H9 (cell line): ENCODE measurements around the gene CEP152. TPM values are rescaled to one million over a fixed set of nuclear protein-coding genes. Genes with fewer than 3 reads are reported as not detected.

Experiments
- DNase-seq: peaks from one replicate; pipeline ENCODE4 v3.0.0-alpha.2; 2017
- H2AFZ ChIP-seq: one replicate; pipeline ENCODE4 v1.6.1; 2013; ENCODE audit warnings: mild to moderate bottlenecking, low read length, control low read depth, moderate library complexity
- H2AK5ac ChIP-seq: 2 replicates; pipeline ENCODE4 v1.6.1; 2013; ENCODE audit warnings: low read length, control low read depth, mixed read lengths; ENCODE audit not compliant: insufficient read length
- H2BK120ac ChIP-seq: one replicate; pipeline ENCODE4 v1.6.1; 2013; ENCODE audit warnings: low read depth, mild to moderate bottlenecking, low read length, control low read depth, inconsistent platforms; ENCODE audit not compliant: poor library complexity, severe bottlenecking
- H2BK12ac ChIP-seq: 2 replicates; pipeline ENCODE4 v1.6.1; 2013; ENCODE audit warnings: low read length, control low read depth, mixed read lengths, low read depth; ENCODE audit not compliant: insufficient read length
- H2BK15ac ChIP-seq: 2 replicates; pipeline ENCODE4 v1.6.1; 2013; ENCODE audit warnings: low read depth, low read length, control low read depth
- H2BK20ac ChIP-seq: one replicate; pipeline ENCODE4 v1.6.1; 2013; ENCODE audit warnings: low read depth, mild to moderate bottlenecking, low read length, control low read depth, inconsistent platforms; ENCODE audit not compliant: poor library complexity, severe bottlenecking
- H2BK5ac ChIP-seq: 2 replicates; pipeline ENCODE4 v1.6.1; 2013; ENCODE audit warnings: low read length, control low read depth, mixed read lengths; ENCODE audit not compliant: insufficient read length
- H3K14ac ChIP-seq: 2 replicates; pipeline ENCODE4 v1.6.1; 2013; ENCODE audit warnings: low read length, control low read depth; ENCODE audit not compliant: insufficient read depth
- H3K18ac ChIP-seq: 2 replicates; pipeline ENCODE4 v1.6.1; 2013; ENCODE audit warnings: low read depth, mild to moderate bottlenecking, mixed read lengths, low read length, control low read depth; ENCODE audit not compliant: insufficient read length
- H3K23ac ChIP-seq: 2 replicates; pipeline ENCODE4 v1.6.1; 2013; ENCODE audit warnings: low read length, control low read depth, mixed read lengths, low read depth; ENCODE audit not compliant: insufficient read length
- H3K23me2 ChIP-seq: 2 replicates; pipeline ENCODE4 v1.6.1; 2013; ENCODE audit warnings: low read depth, mild to moderate bottlenecking, mixed read lengths, low read length, control low read depth; ENCODE audit not compliant: insufficient read length, poor library complexity, severe bottlenecking
- H3K27ac ChIP-seq: 2 replicates; pipeline ENCODE4 v1.5.1; 2013; ENCODE audit warnings: low read length, control low read depth, mixed read lengths, low read depth; ENCODE audit not compliant: insufficient read length
- H3K27me3 ChIP-seq: 2 replicates; pipeline ENCODE4 v1.6.1; 2013; ENCODE audit warnings: low read length, control low read depth, inconsistent platforms; ENCODE audit not compliant: insufficient read depth
- H3K4ac ChIP-seq: 2 replicates; pipeline ENCODE4 v1.6.1; 2013; ENCODE audit warnings: low read depth, mild to moderate bottlenecking, control low read depth, inconsistent platforms, low read length, moderate library complexity
- H3K4me1 ChIP-seq: 2 replicates; pipeline ENCODE4 v1.6.1; 2013; ENCODE audit warnings: low read length, control low read depth, inconsistent platforms; ENCODE audit not compliant: insufficient read depth
- H3K4me2 ChIP-seq: 2 replicates; pipeline ENCODE4 v1.6.1; 2013; ENCODE audit warnings: low read length, control low read depth, mixed read lengths; ENCODE audit not compliant: insufficient read length, insufficient read depth
- H3K56ac ChIP-seq: 2 replicates; pipeline ENCODE4 v1.6.1; 2013; ENCODE audit warnings: low read depth, mild to moderate bottlenecking, mixed read lengths, low read length, control low read depth; ENCODE audit not compliant: insufficient read length
- H3K79me1 ChIP-seq: 2 replicates; pipeline ENCODE4 v1.6.1; 2013; ENCODE audit warnings: low read depth, mild to moderate bottlenecking, moderate library complexity, low read length, control low read depth, inconsistent platforms; ENCODE audit not compliant: insufficient read depth, poor library complexity, severe bottlenecking
- H3K79me2 ChIP-seq: 2 replicates; pipeline ENCODE4 v1.6.1; 2013; ENCODE audit warnings: low read length, control low read depth, inconsistent platforms; ENCODE audit not compliant: insufficient read depth
- H3K9ac ChIP-seq: 2 replicates; pipeline ENCODE4 v1.6.1; 2013; ENCODE audit warnings: low read length, control low read depth, mixed read lengths; ENCODE audit not compliant: insufficient read length; ENCODE audit errors: extremely low read depth
- H3K9me3 ChIP-seq: one replicate; pipeline ENCODE4 v1.6.1; 2013; ENCODE audit warnings: low read depth, low read length, inconsistent platforms; ENCODE audit not compliant: control insufficient read depth
- H3T11ph ChIP-seq: one replicate; pipeline ENCODE4 v1.6.1; 2013; ENCODE audit warnings: mild to moderate bottlenecking, low read length, control low read depth, inconsistent platforms
- H4K20me1 ChIP-seq: one replicate; pipeline ENCODE4 v1.6.1; 2013; ENCODE audit not compliant: control insufficient read depth, insufficient read length, insufficient read depth
- H4K5ac ChIP-seq: 2 replicates; pipeline ENCODE4 v1.6.1; 2013; ENCODE audit warnings: low read depth, mild to moderate bottlenecking, mixed read lengths, low read length, control low read depth; ENCODE audit not compliant: insufficient read length
- H4K8ac ChIP-seq: replicated peaks from 2 replicates; pipeline ENCODE4 v1.6.1; 2013; ENCODE audit warnings: low read length, control low read depth, mixed read lengths, low read depth; ENCODE audit not compliant: insufficient read length
- H4K91ac ChIP-seq: 2 replicates; pipeline ENCODE4 v1.6.1; 2013; ENCODE audit warnings: low read depth, mild to moderate bottlenecking, moderate library complexity, mixed read lengths, low read length, control low read depth; ENCODE audit not compliant: insufficient read length
- H3K27ac Mint-ChIP-seq, 3 experiments: 2 replicates in 2 of 3; 3 replicates in 1 of 3; pipeline ENCODE4 v1.8.0; 2020 to 2021; ENCODE audit warnings: mixed read lengths in 3 of 3, mild to moderate bottlenecking in 1 of 3, moderate library complexity in 1 of 3
- H3K27me3 Mint-ChIP-seq: 2 replicates; pipeline ENCODE4 v1.8.0; 2021; ENCODE audit warnings: low read depth, mild to moderate bottlenecking, moderate library complexity, mixed read lengths
- H3K36me3 Mint-ChIP-seq, 3 experiments: 2 replicates in 2 of 3; 3 replicates in 1 of 3; pipeline ENCODE4 v1.8.0; 2020 to 2021; ENCODE audit warnings: low read depth in 3 of 3, mixed read lengths in 3 of 3; ENCODE audit not compliant: insufficient read depth in 1 of 3
- H3K4me1 Mint-ChIP-seq, 2 experiments: 2 replicates each; pipeline ENCODE4 v1.8.0; 2020; ENCODE audit warnings: mixed read lengths in 2 of 2
- H3K4me3 Mint-ChIP-seq, 2 experiments: 2 replicates in 1 of 2; 3 replicates in 1 of 2; pipeline ENCODE4 v1.8.0; 2020 to 2021; ENCODE audit warnings: mild to moderate bottlenecking in 2 of 2, mixed read lengths in 2 of 2, moderate library complexity in 1 of 2
- H3K9me3 Mint-ChIP-seq, 2 experiments: 2 replicates in 1 of 2; 3 replicates in 1 of 2; pipeline ENCODE4 v1.8.0; 2020; ENCODE audit warnings: mild to moderate bottlenecking in 2 of 2, mixed read lengths in 2 of 2, moderate library complexity in 1 of 2
- WGBS: extraction: QIAGEN DNeasy Blood & Tissue Kit; methylation state at CpG from one replicate; pipeline ENCODE4 v1.1.7; 2013; ENCODE audit warnings: missing lambda C conversion rate, low lambda C conversion rate, mixed read lengths; ENCODE audit not compliant: insufficient read length; ENCODE audit errors: extremely low coverage; 5-methylcytosine and 5-hydroxymethylcytosine counted together
- total RNA-seq: library from RNA; stranded (reverse); gene quantifications from 2 replicates; pipeline ENCODE4 v1.2.1, GENCODE V29; 2021
- TF ChIP-seq, protein P1 (sequence below): fragments of 200-600 bp; sonication (generic); conservative IDR thresholded peaks from 3 replicates; pipeline ENCODE4 v1.8.0; 2021; ENCODE audit warnings: antibody characterized with exemption, mild to moderate bottlenecking

The CEP152 gene
- total RNA-seq, 1 experiment from 2014 or later, result 10.9 TPM

DNA sequence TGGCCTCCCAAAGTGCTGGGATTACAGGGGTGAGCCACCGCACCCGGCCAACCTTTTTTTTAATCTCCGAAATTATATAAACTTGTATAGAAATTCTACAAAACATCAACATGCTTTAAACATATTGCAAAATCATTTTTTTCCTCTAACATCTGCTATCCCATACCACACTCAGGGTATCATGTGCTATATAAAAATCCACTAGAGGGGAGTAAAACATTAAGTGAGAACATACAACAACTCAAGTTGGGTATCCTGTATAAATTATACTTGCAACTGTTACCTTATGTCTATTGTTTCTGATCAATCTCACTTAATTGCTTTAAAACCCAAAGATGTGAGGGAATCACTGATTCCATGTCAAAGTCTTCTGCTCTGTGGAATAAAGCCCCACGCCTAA lies 93.4 kb downstream of the CEP152 start:
- no peak overlapping the region for H3K4me3 Mint-ChIP-seq
- Histone ChIP-seq H2BK15ac (no peak overlapping the region), H2AK5ac (no peak overlapping the region), H3K27ac (no peak overlapping the region), H4K20me1 (no peaks in the 10 kb centered on the region), H3T11ph (no peak overlapping the region), H4K8ac (no peak overlapping the region), H3K23me2 (no peaks in the 10 kb centered on the region), H2BK120ac (no peak overlapping the region), H3K18ac (no peak overlapping the region), H3K9me3 (no peaks in the 10 kb centered on the region), H4K5ac (no peak overlapping the region), H3K79me1 (no peaks in the 10 kb centered on the region), H4K91ac (no peak overlapping the region), H3K79me2 (no peaks in the 10 kb centered on the region), H2BK12ac (no peak overlapping the region), H3K56ac (no peak overlapping the region), H3K4me2 (no peak overlapping the region), H2BK20ac (no peak overlapping the region), H2AFZ (no peak overlapping the region), H3K4me1 (no peaks in the 10 kb centered on the region), H3K14ac (no peak overlapping the region), H3K4ac (no peak overlapping the region), H3K23ac (no peak overlapping the region), H2BK5ac (no peak overlapping the region), H3K9ac (no peak overlapping the region), H3K27me3 (no peaks in the 10 kb centered on the region)
- no peak overlapping the region for H3K27ac Mint-ChIP-seq
- H3K4me1 Mint-ChIP-seq, result no peaks in the 10 kb centered on the region
- peaks cover 5 to 17% (median 13%) of the 10 kb centered on the region in 3 experiments; a peak in 6 of 7 replicates for H3K36me3 Mint-ChIP-seq
- no peak for DNase-seq
- WGBS, result 100% methylated on average over 1 of the region's 4 CpGs
- H3K9me3 Mint-ChIP-seq, result peaks cover 4 to 11% of the 10 kb centered on the region in 2 experiments; a peak in 4 of 5 replicates
- no peaks in the 10 kb centered on the region for H3K27me3 Mint-ChIP-seq
- TF ChIP-seq, protein P1, sequence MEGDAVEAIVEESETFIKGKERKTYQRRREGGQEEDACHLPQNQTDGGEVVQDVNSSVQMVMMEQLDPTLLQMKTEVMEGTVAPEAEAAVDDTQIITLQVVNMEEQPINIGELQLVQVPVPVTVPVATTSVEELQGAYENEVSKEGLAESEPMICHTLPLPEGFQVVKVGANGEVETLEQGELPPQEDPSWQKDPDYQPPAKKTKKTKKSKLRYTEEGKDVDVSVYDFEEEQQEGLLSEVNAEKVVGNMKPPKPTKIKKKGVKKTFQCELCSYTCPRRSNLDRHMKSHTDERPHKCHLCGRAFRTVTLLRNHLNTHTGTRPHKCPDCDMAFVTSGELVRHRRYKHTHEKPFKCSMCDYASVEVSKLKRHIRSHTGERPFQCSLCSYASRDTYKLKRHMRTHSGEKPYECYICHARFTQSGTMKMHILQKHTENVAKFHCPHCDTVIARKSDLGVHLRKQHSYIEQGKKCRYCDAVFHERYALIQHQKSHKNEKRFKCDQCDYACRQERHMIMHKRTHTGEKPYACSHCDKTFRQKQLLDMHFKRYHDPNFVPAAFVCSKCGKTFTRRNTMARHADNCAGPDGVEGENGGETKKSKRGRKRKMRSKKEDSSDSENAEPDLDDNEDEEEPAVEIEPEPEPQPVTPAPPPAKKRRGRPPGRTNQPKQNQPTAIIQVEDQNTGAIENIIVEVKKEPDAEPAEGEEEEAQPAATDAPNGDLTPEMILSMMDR, result peak; percentile 33; the same call in 1 of the 3 replicates
